Measurements from ENCODE around the gene ODF2L.

ODF2L gene

GRCh38 chr1:86318436-86318835 is 77.7 kb downstream of the ODF2L start:
- no peak for DNase-seq (ENCODE audit: low read depth in 2 of 2)

GRCh38 chr1:86317926-86318325 is 78.2 kb downstream of the ODF2L start:
- DNase-seq (ENCODE audit: low read depth in 2 of 2), result no peak

- DNase-seq (ENCODE audit: low read depth in 2 of 2), result no peak
Measured at GRCh38 chr1:86305731-86306130, 90.4 kb downstream of the ODF2L start.

- no peak for DNase-seq (ENCODE audit: low read depth in 2 of 2)
Measured at GRCh38 chr1:86303041-86303690, 93.0 kb downstream of the ODF2L start.
